IMR-90 (cell line): Measurements from ENCODE around the gene CNOT6. TPM values are rescaled to one million over a fixed set of nuclear protein-coding genes. Genes with fewer than 3 reads are reported as not detected.

Source experiments
- ATAC-seq: fragments of 200-7000 bp; cut with Tn5 transposase; 2 replicates; pipeline ENCODE4 v1.9.1; 2020; ENCODE audit warnings: low read depth, mild to moderate bottlenecking, moderate library complexity
- BruUV-seq: library from RNA; stranded (reverse); fragments of 400-500 nt; replicated peaks from 2 replicates; lab custom pipeline; 2021; lab: Mats Ljungman, UMichigan
- CTCF ChIA-PET: fragments of 300-600 bp; formaldehyde crosslinking; extraction: SDS; loops from one replicate; lab custom pipeline; 2021; ENCODE audit warnings: antibody characterized with exemption; lab: Yijun Ruan, JAX
- POLR2A ChIA-PET: fragments of 300-600 bp; sonication (Branson Sonifier 250); formaldehyde crosslinking; loops from one replicate; lab custom pipeline; 2022; ENCODE audit warnings: antibody characterized with exemption; ENCODE audit not compliant: unreplicated experiment; lab: Charles Lee
- DNase-seq: peaks from one replicate; pipeline ENCODE4 v3.0.0; 2013
- H2AFZ ChIP-seq: replicated peaks from 2 replicates; pipeline ENCODE3; 2013; ENCODE audit warnings: low read length, mild to moderate bottlenecking; ENCODE audit not compliant: poor library complexity
- H2AK5ac ChIP-seq: 2 replicates; pipeline ENCODE4 v1.6.1; 2013; ENCODE audit warnings: low read depth, low read length, inconsistent platforms
- H2AK9ac ChIP-seq: replicated peaks from 2 replicates; pipeline ENCODE3; 2013; ENCODE audit warnings: mild to moderate bottlenecking, low read depth, low read length, moderate library complexity; ENCODE audit not compliant: poor library complexity
- H2BK120ac ChIP-seq: 2 replicates; pipeline ENCODE4 v1.6.1; 2013; ENCODE audit warnings: low read depth, low read length, inconsistent platforms
- H2BK15ac ChIP-seq: 3 replicates; pipeline ENCODE4 v1.6.1; 2013; ENCODE audit warnings: low read depth, low read length, inconsistent platforms
- H2BK20ac ChIP-seq: 2 replicates; pipeline ENCODE4 v1.6.1; 2013; ENCODE audit warnings: low read depth, mild to moderate bottlenecking, inconsistent platforms, low read length, moderate library complexity
- H2BK5ac ChIP-seq: 2 replicates; pipeline ENCODE4 v1.6.1; 2013; ENCODE audit warnings: mild to moderate bottlenecking, low read depth, low read length, inconsistent platforms; ENCODE audit not compliant: poor library complexity, severe bottlenecking
- H3K14ac ChIP-seq: replicated peaks from 2 replicates; pipeline ENCODE4 v1.6.1; 2013; ENCODE audit warnings: low read depth, low read length, inconsistent platforms
- H3K18ac ChIP-seq: 2 replicates; pipeline ENCODE4 v1.6.1; 2013; ENCODE audit warnings: low read depth, low read length, control low read depth
- H3K23ac ChIP-seq: 2 replicates; pipeline ENCODE4 v1.6.1; 2013; ENCODE audit warnings: low read depth, low read length, inconsistent platforms
- H3K27ac ChIP-seq: 2 replicates; pipeline ENCODE4 v1.5.1; 2013; ENCODE audit warnings: mild to moderate bottlenecking, control low read depth, low read length; ENCODE audit not compliant: insufficient read depth
- H3K27me3 ChIP-seq: 2 replicates; pipeline ENCODE4 v1.6.1; 2013; ENCODE audit warnings: low read length; ENCODE audit not compliant: control insufficient read depth, insufficient read depth
- H3K36me3 ChIP-seq: 2 replicates; pipeline ENCODE4 v1.6.1; 2013; ENCODE audit warnings: low read length, mixed read lengths; ENCODE audit not compliant: control insufficient read depth, insufficient read depth
- H3K4ac ChIP-seq: 2 replicates; pipeline ENCODE4 v1.6.1; 2013; ENCODE audit warnings: low read depth, low read length, inconsistent platforms
- H3K4me1 ChIP-seq: 2 replicates; pipeline ENCODE4 v1.6.1; 2013; ENCODE audit warnings: low read length, mixed read lengths; ENCODE audit not compliant: control insufficient read depth, insufficient read depth
- H3K4me2 ChIP-seq: 2 replicates; pipeline ENCODE4 v1.6.1; 2013; ENCODE audit warnings: low read depth, mild to moderate bottlenecking, control low read depth, low read length, moderate library complexity
- H3K4me3 ChIP-seq: 2 replicates; pipeline ENCODE4 v1.5.1; 2013; ENCODE audit warnings: low read depth, mild to moderate bottlenecking, control low read depth, low read length, moderate library complexity; ENCODE audit not compliant: insufficient read depth
- H3K56ac ChIP-seq: 2 replicates; pipeline ENCODE4 v1.6.1; 2013; ENCODE audit warnings: low read length, inconsistent platforms; ENCODE audit not compliant: insufficient read depth; ENCODE audit errors: extremely low read depth
- H3K79me1 ChIP-seq, 2 experiments: 2 replicates each; pipeline ENCODE4 v1.6.1; 2013; ENCODE audit warnings: low read length in 2 of 2, inconsistent platforms in 1 of 2, low read depth in 1 of 2
- H3K9ac ChIP-seq: 2 replicates; pipeline ENCODE4 v1.6.1; 2013; ENCODE audit warnings: low read depth, low read length, control low read depth
- H3K9me1 ChIP-seq: 2 replicates; pipeline ENCODE4 v1.6.1; 2013; ENCODE audit warnings: low read length, inconsistent platforms; ENCODE audit not compliant: insufficient read depth
- H3K9me3 ChIP-seq: 2 replicates; pipeline ENCODE4 v1.6.1; 2013; ENCODE audit warnings: low read length; ENCODE audit not compliant: control insufficient read depth, insufficient read depth
- H4K20me1 ChIP-seq: 2 replicates; pipeline ENCODE4 v1.6.1; 2013; ENCODE audit warnings: low read length, inconsistent platforms; ENCODE audit not compliant: insufficient read depth
- H4K5ac ChIP-seq: 2 replicates; pipeline ENCODE4 v1.6.1; 2013; ENCODE audit warnings: mild to moderate bottlenecking, low read depth, low read length, control low read depth
- H4K8ac ChIP-seq, 2 experiments: 2 replicates each; pipeline ENCODE4 v1.6.1; 2013; ENCODE audit warnings: low read depth in 2 of 2, low read length in 2 of 2, control low read depth in 1 of 2, inconsistent platforms in 1 of 2
- H4K91ac ChIP-seq: 2 replicates; pipeline ENCODE4 v1.6.1; 2013; ENCODE audit warnings: low read depth, low read length, inconsistent platforms; ENCODE audit not compliant: insufficient read depth
- CEBPB ChIP-seq: IDR thresholded peaks from 2 replicates; pipeline ENCODE4 v1.6.1; 2012; ENCODE audit warnings: low read depth, low read length, improper control_type of control experiment
- CHD1 ChIP-seq: IDR thresholded peaks from 2 replicates; pipeline ENCODE4 v1.6.1; 2012; ENCODE audit warnings: low read depth, low read length, improper control_type of control experiment
- FOS ChIP-seq: fragments of 150-350 bp; IDR thresholded peaks from 2 replicates; pipeline ENCODE4 v1.6.1; 2016; ENCODE audit warnings: low read depth, low read length
- MAFK ChIP-seq: IDR thresholded peaks from 2 replicates; pipeline ENCODE4 v1.6.1; 2012; ENCODE audit warnings: low read depth, low read length, improper control_type of control experiment
- MXI1 ChIP-seq: IDR thresholded peaks from 2 replicates; pipeline ENCODE4 v1.6.1; 2012; ENCODE audit warnings: low read depth, mild to moderate bottlenecking, low read length, moderate library complexity, borderline replicate concordance
- NFE2L2 ChIP-seq: fragments of 150-350 bp; IDR thresholded peaks from 2 replicates; pipeline ENCODE4 v1.6.1; 2016; ENCODE audit warnings: low read depth, mild to moderate bottlenecking, low read length
- POLR2A ChIP-seq: IDR thresholded peaks from 2 replicates; pipeline ENCODE4 v1.6.1; 2012; ENCODE audit warnings: mild to moderate bottlenecking, low read depth, low read length
- RAD21 ChIP-seq: IDR thresholded peaks from 2 replicates; pipeline ENCODE4 v1.6.1; 2012; ENCODE audit warnings: low read length, improper control_type of control experiment
- RCOR1 ChIP-seq: IDR thresholded peaks from 2 replicates; pipeline ENCODE4 v1.6.1; 2012; ENCODE audit warnings: mild to moderate bottlenecking, low read length, improper control_type of control experiment; ENCODE audit not compliant: insufficient replicate concordance
- RFX5 ChIP-seq: IDR thresholded peaks from 2 replicates; pipeline ENCODE4 v1.8.0; 2012; ENCODE audit warnings: low read depth, mild to moderate bottlenecking, low read length, moderate library complexity
- SMC3 ChIP-seq: fragments of 150-350 bp; IDR thresholded peaks from 2 replicates; pipeline ENCODE4 v1.6.1; 2016; ENCODE audit warnings: low read depth, mild to moderate bottlenecking, antibody characterized with exemption, low read length, moderate library complexity
- WGBS, 2 experiments: methylation state at CpG; one replicate each; pipeline versions ENCODE4 v1.1.5 to v1.1.7; 2013; ENCODE audit warnings: missing lambda C conversion rate in 2 of 2; ENCODE audit not compliant: insufficient read length in 1 of 2; ENCODE audit errors: extremely low coverage in 2 of 2; 5-methylcytosine and 5-hydroxymethylcytosine counted together
- dilution Hi-C: fragments of 300-500 bp; cut with HindIII; formaldehyde crosslinking; loops from one replicate; pipeline ENCODE4 v1.14.3; 2018; ENCODE audit warnings: low sequenced_read_pairs; ENCODE audit not compliant: unreplicated experiment
- in situ Hi-C: fragments of 300-500 bp; cut with MboI; formaldehyde crosslinking; loops from 3 replicates; pipeline ENCODE4 v1.14.3; 2019; ENCODE audit warnings: low sequenced_read_pairs, inconsistent platforms, mixed read lengths
- intact Hi-C: fragments of 100-400 bp; cut with micrococcal nuclease; formaldehyde crosslinking; loops from 2 replicates; pipeline ENCODE4 v1.10.0; 2022
- polyA plus RNA-seq, 3 experiments: library from polyadenylated mRNA; depleted of rRNA; stranded (reverse); fragments of >200 nt; gene quantifications; 2 replicates each; pipeline ENCODE4 v1.2.3, GENCODE V29; 2012; ENCODE audit warnings: low replicate concordance in 1 of 3
- total RNA-seq: library from RNA; depleted of rRNA; stranded (reverse); fragments of >200 nt; gene quantifications from 2 replicates; pipeline ENCODE4 v1.2.3, GENCODE V29; 2012
- TF ChIP-seq, protein P1 (sequence below): conservative IDR thresholded peaks from 2 replicates; pipeline ENCODE4 v1.5.1; 2012; ENCODE audit warnings: mild to moderate bottlenecking, low read depth, low read length, improper control_type of control experiment
- TF ChIP-seq, protein P2 (sequence below): fragments of 150-350 bp; IDR thresholded peaks from 2 replicates; pipeline ENCODE4 v1.6.1; 2016; ENCODE audit warnings: low read depth, mild to moderate bottlenecking, low read length, moderate library complexity, borderline replicate concordance

CNOT6 gene
- total and polyA plus RNA-seq, 2 of the 4 experiments (the other 2 are of a cell fraction): 9.7 to 10.8 TPM

DNA sequence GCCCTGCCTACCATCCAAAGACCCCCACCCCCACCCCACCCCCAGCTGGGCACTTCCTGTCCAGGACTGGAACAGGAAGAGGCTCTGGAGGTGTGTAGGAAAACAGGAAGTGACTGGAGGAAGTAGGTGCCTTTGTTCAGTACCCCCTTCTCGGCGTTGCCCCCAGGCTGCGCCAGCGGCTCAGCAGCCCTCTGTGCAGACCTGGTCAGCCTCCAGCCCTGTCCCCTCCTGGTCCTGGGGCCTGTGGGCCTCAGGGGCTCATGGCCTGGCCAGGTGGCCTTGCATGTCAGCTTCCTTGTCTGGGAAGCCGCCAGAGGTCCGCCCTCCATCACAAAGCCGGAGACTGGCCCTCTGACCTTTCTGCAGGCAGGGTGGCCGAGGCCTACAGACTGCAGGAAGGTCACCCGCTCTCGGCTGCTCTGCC is 129.2 kb downstream of the CNOT6 start:
- CTCF ChIA-PET: no interaction called here
- H4K20me1 ChIP-seq: no peaks in the 10 kb centered on the region; the same call in 1 of the 2 replicates
- H3K9me3 ChIP-seq: no peaks in the 10 kb centered on the region
- no peak overlapping the region for H3K4me3 ChIP-seq
- no CpG with 5 or more reads among the region's 10 CpGs for WGBS, 2 experiments
- no peaks in the 10 kb centered on the region for H3K9me1 ChIP-seq
- H2BK5ac ChIP-seq: no peak overlapping the region
- H3K23ac ChIP-seq: no peak overlapping the region
- no peak overlapping the region for H4K5ac ChIP-seq
- no peak overlapping the region for H4K8ac ChIP-seq
- intact Hi-C loops (no loop called here), in situ Hi-C loops (no loop called here), dilution Hi-C loops (no loop called here)
- H2AK9ac ChIP-seq: no peak overlapping the region
- H3K4me1 ChIP-seq: no peaks in the 10 kb centered on the region
- H3K56ac ChIP-seq: no peak overlapping the region
- no peak overlapping the region for H3K4ac ChIP-seq
- no peak overlapping the region for H3K27ac ChIP-seq
- DNase-seq (no peak), ATAC-seq (no peak)
- no peak overlapping the region for H2AK5ac ChIP-seq
- TF ChIP-seq RFX5: no peak
- no peak for TF ChIP-seq MXI1
- no peak for TF ChIP-seq FOS
- no peak for TF ChIP-seq RAD21
- TF ChIP-seq CHD1: no peak
- no peak for TF ChIP-seq POLR2A
- no peak for TF ChIP-seq RCOR1
- TF ChIP-seq, protein P1, sequence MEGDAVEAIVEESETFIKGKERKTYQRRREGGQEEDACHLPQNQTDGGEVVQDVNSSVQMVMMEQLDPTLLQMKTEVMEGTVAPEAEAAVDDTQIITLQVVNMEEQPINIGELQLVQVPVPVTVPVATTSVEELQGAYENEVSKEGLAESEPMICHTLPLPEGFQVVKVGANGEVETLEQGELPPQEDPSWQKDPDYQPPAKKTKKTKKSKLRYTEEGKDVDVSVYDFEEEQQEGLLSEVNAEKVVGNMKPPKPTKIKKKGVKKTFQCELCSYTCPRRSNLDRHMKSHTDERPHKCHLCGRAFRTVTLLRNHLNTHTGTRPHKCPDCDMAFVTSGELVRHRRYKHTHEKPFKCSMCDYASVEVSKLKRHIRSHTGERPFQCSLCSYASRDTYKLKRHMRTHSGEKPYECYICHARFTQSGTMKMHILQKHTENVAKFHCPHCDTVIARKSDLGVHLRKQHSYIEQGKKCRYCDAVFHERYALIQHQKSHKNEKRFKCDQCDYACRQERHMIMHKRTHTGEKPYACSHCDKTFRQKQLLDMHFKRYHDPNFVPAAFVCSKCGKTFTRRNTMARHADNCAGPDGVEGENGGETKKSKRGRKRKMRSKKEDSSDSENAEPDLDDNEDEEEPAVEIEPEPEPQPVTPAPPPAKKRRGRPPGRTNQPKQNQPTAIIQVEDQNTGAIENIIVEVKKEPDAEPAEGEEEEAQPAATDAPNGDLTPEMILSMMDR: no peak
- TF ChIP-seq, protein P2, sequence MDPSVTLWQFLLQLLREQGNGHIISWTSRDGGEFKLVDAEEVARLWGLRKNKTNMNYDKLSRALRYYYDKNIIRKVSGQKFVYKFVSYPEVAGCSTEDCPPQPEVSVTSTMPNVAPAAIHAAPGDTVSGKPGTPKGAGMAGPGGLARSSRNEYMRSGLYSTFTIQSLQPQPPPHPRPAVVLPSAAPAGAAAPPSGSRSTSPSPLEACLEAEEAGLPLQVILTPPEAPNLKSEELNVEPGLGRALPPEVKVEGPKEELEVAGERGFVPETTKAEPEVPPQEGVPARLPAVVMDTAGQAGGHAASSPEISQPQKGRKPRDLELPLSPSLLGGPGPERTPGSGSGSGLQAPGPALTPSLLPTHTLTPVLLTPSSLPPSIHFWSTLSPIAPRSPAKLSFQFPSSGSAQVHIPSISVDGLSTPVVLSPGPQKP: no peak
- no peak for TF ChIP-seq SMC3
- TF ChIP-seq CEBPB: no peak
- TF ChIP-seq MAFK: no peak
- TF ChIP-seq NFE2L2: no peak
- H3K4me2 ChIP-seq: no peak overlapping the region
- H2BK20ac ChIP-seq: no peak overlapping the region
- H3K79me1 ChIP-seq: no peaks in the 10 kb centered on the region
- H2AFZ ChIP-seq: no peak overlapping the region
- POLR2A ChIA-PET: no interaction called here
- peaks cover 7% of the 10 kb centered on the region; the same call in 1 of the 2 replicates for H3K27me3 ChIP-seq
- H2BK15ac ChIP-seq: no peak overlapping the region
- no peaks in the 10 kb centered on the region for H3K36me3 ChIP-seq
- no peak overlapping the region for H3K14ac ChIP-seq
- H3K18ac ChIP-seq: no peak overlapping the region
- no TSS peak for BruUV-seq
- no peak overlapping the region for H3K9ac ChIP-seq
- H2BK120ac ChIP-seq: no peak overlapping the region
- no peak overlapping the region for H4K91ac ChIP-seq
